HL-60/S4 treated with phorbol 12-myristate 13-acetate at 8.2 ng/mL for 4 days and 3 days (cell line): ENCODE results near the gene KLHL24.
"Not testable (repeated sequence)": the region's sequence is repeated elsewhere in the genome, so short reads cannot be mapped to it uniquely, and the experiment has no call there.

Experiments used
- in situ Hi-C: fragments of 300-500 bp; cut with MboI; formaldehyde crosslinking; loops from 2 replicates; pipeline ENCODE4 v1.15.0; 2022; ENCODE audit warnings: low sequenced_read_pairs

KLHL24 gene

GRCh38 chr3:183635431-183636220 is at the start of gene KLHL24:
TSS of gene KLHL24 (plus strand) at chr3:183635623. CDS start at chr3:183650357, 14,734 bp downstream.
- in situ Hi-C loops, result no loop called here

- in situ Hi-C loops, result no loop called here
These were observed 48.9 kb upstream of the KLHL24 start for GRCh38 chr3:183586477-183586876.

GRCh38 chr3:183587336-183587735 is 48.1 kb upstream of the KLHL24 start:
- in situ Hi-C loops, result no loop called here

- in situ Hi-C loops, result no loop called here
These were observed 45.0 kb upstream of the KLHL24 start for GRCh38 chr3:183590442-183590841.

- in situ Hi-C loops, result no loop called here
These were observed 43.4 kb upstream of the KLHL24 start for GRCh38 chr3:183591881-183592521.

GRCh38 chr3:183592821-183593220 is 42.6 kb upstream of the KLHL24 start:
- in situ Hi-C loops, result no loop called here

- in situ Hi-C loops, result no loop called here
These were observed 40.8 kb upstream of the KLHL24 start for GRCh38 chr3:183594636-183595035.

GRCh38 chr3:183597959-183598358 is 37.5 kb upstream of the KLHL24 start:
- in situ Hi-C loops, result no loop called here

GRCh38 chr3:183611326-183611725 is 24.1 kb upstream of the KLHL24 start:
- in situ Hi-C loops, result not testable (repeated sequence)

- in situ Hi-C loops, result no loop called here
These were observed 21.8 kb upstream of the KLHL24 start for GRCh38 chr3:183613366-183614285.

GRCh38 chr3:183618542-183618941 is 16.9 kb upstream of the KLHL24 start:
- in situ Hi-C loops, result no loop called here

GRCh38 chr3:183619010-183619409 is 16.4 kb upstream of the KLHL24 start:
- in situ Hi-C loops, result no loop called here

- in situ Hi-C loops, result no loop called here
These were observed 15.7 kb upstream of the KLHL24 start for GRCh38 chr3:183619624-183620251.

- in situ Hi-C loops, result no loop called here
These were observed 15.2 kb upstream of the KLHL24 start for GRCh38 chr3:183620252-183620628.

GRCh38 chr3:183622473-183622872 is 12.9 kb upstream of the KLHL24 start:
- in situ Hi-C loops, result not testable (repeated sequence)

- in situ Hi-C loops, result no loop called here
These were observed 8.4 kb upstream of the KLHL24 start for GRCh38 chr3:183626877-183627594.

- in situ Hi-C loops, result no loop called here
These were observed 5.7 kb upstream of the KLHL24 start for GRCh38 chr3:183629546-183630301.

- in situ Hi-C loops, result no loop called here
These were observed 3.7 kb upstream of the KLHL24 start for GRCh38 chr3:183631715-183632114.

- in situ Hi-C loops, result not testable (repeated sequence)
These were observed 2.7 kb upstream of the KLHL24 start for GRCh38 chr3:183632725-183633124.

- in situ Hi-C loops, result no loop called here
These were observed 716 bp upstream of the KLHL24 start for GRCh38 chr3:183634707-183635106.
